MCF 10A (cell line): ENCODE data around the gene RTP3. TPM values are rescaled to one million over a fixed set of nuclear protein-coding genes. Genes with fewer than 3 reads are reported as not detected.
"Not testable (repeated sequence)": the region's sequence is repeated elsewhere in the genome, so short reads cannot be mapped to it uniquely, and the experiment has no call there.

Experiments
- BruUV-seq: library from RNA; stranded (reverse); fragments of 400-500 nt; replicated peaks from 2 replicates; lab custom pipeline; 2021; lab: Mats Ljungman, UMichigan
- CTCF ChIA-PET: fragments of 300-600 bp; sonication (Branson Sonifier 250); formaldehyde crosslinking; extraction: SDS; loops from one replicate; lab custom pipeline; 2021; ENCODE audit warnings: antibody characterized with exemption, inconsistent platforms; lab: Yijun Ruan, JAX
- POLR2A ChIA-PET: fragments of 300-600, 350-650 bp; sonication (Branson Sonifier 250); formaldehyde crosslinking; extraction: SDS; loops from one replicate; lab custom pipeline; 2020; ENCODE audit warnings: antibody characterized with exemption, inconsistent platforms; lab: Yijun Ruan, JAX
- DNase-seq: peaks from one replicate; pipeline ENCODE4 v3.0.0-alpha.2; 2018; ENCODE audit not compliant: unreplicated experiment
- H3K27ac Mint-ChIP-seq: one replicate; pipeline ENCODE4 v1.8.0; 2022; ENCODE audit warnings: mild to moderate bottlenecking, low read depth, mixed read lengths; ENCODE audit not compliant: unreplicated experiment
- H3K27me3 Mint-ChIP-seq: one replicate; pipeline ENCODE4 v1.8.0; 2022; ENCODE audit warnings: mixed read lengths; ENCODE audit not compliant: insufficient read depth, unreplicated experiment
- H3K36me3 Mint-ChIP-seq: one replicate; pipeline ENCODE4 v1.8.0; 2022; ENCODE audit warnings: mild to moderate bottlenecking, moderate library complexity, mixed read lengths; ENCODE audit not compliant: insufficient read depth, unreplicated experiment
- H3K4me1 Mint-ChIP-seq: one replicate; pipeline ENCODE4 v1.8.0; 2022; ENCODE audit warnings: mixed read lengths; ENCODE audit not compliant: insufficient read depth, unreplicated experiment
- H3K4me3 Mint-ChIP-seq: one replicate; pipeline ENCODE4 v1.8.0; 2022; ENCODE audit warnings: mild to moderate bottlenecking, moderate library complexity, mixed read lengths; ENCODE audit not compliant: unreplicated experiment
- H3K9me3 Mint-ChIP-seq: one replicate; pipeline ENCODE4 v1.8.0; 2022; ENCODE audit warnings: mixed read lengths; ENCODE audit not compliant: unreplicated experiment
- CTCF ChIP-seq: fragments of 200-600 bp; IDR thresholded peaks from one replicate; pipeline ENCODE4 v1.8.0; 2022; ENCODE audit warnings: antibody characterized with exemption, mild to moderate bottlenecking; ENCODE audit not compliant: unreplicated experiment
- intact Hi-C: fragments of 100-400 bp; cut with micrococcal nuclease; formaldehyde crosslinking; loops from 2 replicates; pipeline ENCODE4 v1.14.1; 2022
- total RNA-seq: library from RNA; stranded (reverse); gene quantifications from 2 replicates; pipeline ENCODE4 v1.2.3, GENCODE V29; 2022

RTP3 gene
- total RNA-seq, 1 experiment from 2014 or later = not detected

GRCh38 chr3:46537779-46538178 is 40.0 kb downstream of the RTP3 start:
- ChIA-PET POLR2A (interaction anchor here (0.7 to 1.0 kb wide), 2 partner anchors 16 to 139 kb away, joined by 3 read pairs; no protein-coding TSS in a partner anchor), CTCF (interaction anchor here (0.6 to 1.4 kb wide), 4 partner anchors 11 to 102 kb away, joined by 3 to 7 read pairs (median 3); no protein-coding TSS in a partner anchor)
- H3K9me3 Mint-ChIP-seq = peaks cover 7% of the 10 kb centered on the region
- intact Hi-C loops = no loop called here
- H3K4me1 Mint-ChIP-seq = peaks cover 6% of the 10 kb centered on the region
- H3K27me3 Mint-ChIP-seq = no peaks in the 10 kb centered on the region
- H3K4me3 Mint-ChIP-seq = no peak overlapping the region
- no peak overlapping the region for H3K27ac Mint-ChIP-seq
- no peak for TF ChIP-seq CTCF
- no peak for DNase-seq
- no TSS peak for BruUV-seq
- no peaks in the 10 kb centered on the region for H3K36me3 Mint-ChIP-seq

GRCh38 chr3:46538425-46538802 is 40.6 kb downstream of the RTP3 start:
- H3K36me3 Mint-ChIP-seq, H3K4me1 Mint-ChIP-seq, H3K27ac Mint-ChIP-seq, H3K9me3 Mint-ChIP-seq, H3K27me3 Mint-ChIP-seq, H3K4me3 Mint-ChIP-seq, DNase-seq, intact Hi-C loops, BruUV-seq: not testable (repeated sequence)
- POLR2A ChIA-PET = interaction anchor here (0.7 to 1.0 kb wide), 2 partner anchors 16 to 139 kb away, joined by 3 read pairs; no protein-coding TSS in a partner anchor
- CTCF ChIA-PET = interaction anchor here (0.6 to 1.4 kb wide), 5 partner anchors 12 to 101 kb away, joined by 3 to 7 read pairs (median 3); no protein-coding TSS in a partner anchor

GRCh38 chr3:46538803-46539442 is 41.1 kb downstream of the RTP3 start:
- DNase-seq = peak; percentile 24

GRCh38 chr3:46539443-46540005 is 41.7 kb downstream of the RTP3 start:
- CTCF ChIA-PET = interaction anchor here (0.6 to 1.4 kb wide), 2 partner anchors 52 to 91 kb away, joined by 4 to 7 read pairs; no protein-coding TSS in a partner anchor
- BruUV-seq = no TSS peak
- intact Hi-C loops = no loop called here
- POLR2A ChIA-PET = no interaction called here
- H3K4me1 Mint-ChIP-seq = peaks cover 6% of the 10 kb centered on the region
- H3K27me3 Mint-ChIP-seq = no peaks in the 10 kb centered on the region
- H3K4me3 Mint-ChIP-seq = no peak overlapping the region
- TF ChIP-seq CTCF = no peak
- no peaks in the 10 kb centered on the region for H3K36me3 Mint-ChIP-seq
- DNase-seq = no peak
- no peak overlapping the region for H3K27ac Mint-ChIP-seq
- peaks cover 1% of the 10 kb centered on the region for H3K9me3 Mint-ChIP-seq

More at GRCh38 chr3:46538803-46539442, 41.1 kb downstream of the RTP3 start:
- Mint-ChIP-seq H3K36me3 (no peaks in the 10 kb centered on the region), H3K27me3 (no peaks in the 10 kb centered on the region), H3K4me3 (no peak overlapping the region), H3K4me1 (peaks cover 6% of the 10 kb centered on the region), H3K27ac (no peak overlapping the region), H3K9me3 (peaks cover 7% of the 10 kb centered on the region)
- BruUV-seq = no TSS peak
- intact Hi-C loops = no loop called here
- CTCF ChIA-PET = interaction anchor here (0.9 to 1.4 kb wide), 3 partner anchors 21 to 51 kb away, joined by 3 to 7 read pairs (median 4); no protein-coding TSS in a partner anchor
- POLR2A ChIA-PET = no interaction called here
- TF ChIP-seq CTCF = no peak
